NCI-H510A treated with DMSO at 0.1 percent for 48 hours (cell line): ENCODE measurements around the gene SGK1.

Source experiments
- DNase-seq: peaks from one replicate; lab custom pipeline; 2025; lab: John Stamatoyannopoulos, UW

The SGK1 gene

DNA sequence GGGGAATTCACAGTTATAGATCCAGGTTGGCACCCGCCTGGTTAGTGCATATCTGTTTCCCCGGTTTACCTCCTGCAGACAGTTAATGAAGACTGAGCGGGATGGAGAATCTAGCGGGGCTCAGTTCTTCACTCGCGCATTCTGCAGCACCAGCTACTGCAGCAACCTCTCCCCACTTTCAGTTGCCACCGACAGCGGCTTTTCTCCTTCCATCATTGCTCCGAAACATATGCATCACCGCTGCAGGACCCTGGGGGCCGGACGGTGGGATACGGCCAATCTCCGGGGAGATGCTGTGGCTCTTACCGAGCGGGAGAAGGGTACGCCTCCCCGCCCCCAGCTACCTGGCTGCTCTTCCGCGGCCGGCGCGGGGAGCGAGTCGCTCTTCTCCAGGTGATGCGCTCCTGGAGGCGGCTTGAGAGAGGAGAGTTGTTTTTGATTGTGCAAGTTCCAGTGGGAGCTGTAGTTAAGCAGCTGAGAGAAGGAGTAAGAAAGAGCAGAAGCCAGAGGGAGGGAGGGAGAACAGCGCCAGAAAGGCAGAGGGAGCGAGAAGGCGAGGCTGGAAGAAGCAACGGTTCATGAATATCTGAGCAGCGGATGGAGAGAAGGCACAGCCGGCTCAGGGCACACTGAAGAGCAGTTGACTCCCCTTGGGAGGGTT lies at the start of gene SGK1:
SGK1 (minus strand) TSS at position 642 of the 661 bp plus-strand sequence. CDS start 652 bp downstream, outside the sequence.
- no peak for DNase-seq

DNA sequence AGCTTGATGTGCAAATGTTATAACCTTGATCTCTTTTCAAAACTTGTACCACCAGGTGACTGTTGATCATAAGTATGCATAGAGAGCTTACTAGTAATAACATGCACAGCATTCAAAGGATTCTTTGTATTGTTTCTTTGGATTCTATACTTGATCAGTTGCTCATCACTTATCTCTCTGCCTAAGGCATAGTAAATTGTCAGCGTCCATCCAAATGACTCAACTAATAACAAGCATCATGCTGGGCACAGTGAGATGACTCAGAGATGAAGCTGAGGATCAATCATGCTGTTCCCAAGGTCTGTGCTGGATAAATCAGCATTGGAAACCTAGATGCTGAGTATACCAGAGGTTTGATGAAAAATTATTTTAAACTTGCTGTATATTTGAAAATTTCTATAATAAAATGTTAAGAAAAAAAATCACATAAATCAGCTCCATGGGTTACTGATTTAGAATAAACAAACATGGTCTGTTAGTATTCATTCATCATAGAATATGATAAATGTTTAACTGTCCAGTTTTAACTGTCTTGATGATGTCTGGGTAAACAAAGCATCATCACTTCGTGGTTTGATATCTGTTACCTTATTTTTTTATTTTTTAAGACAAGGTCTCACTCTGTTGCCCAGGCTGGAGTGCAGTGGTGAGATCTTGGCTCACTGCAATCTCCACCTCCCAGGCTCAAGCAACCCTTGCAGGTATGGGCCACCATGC lies 45.6 kb upstream of the SGK1 start:
- no peak for DNase-seq

DNA sequence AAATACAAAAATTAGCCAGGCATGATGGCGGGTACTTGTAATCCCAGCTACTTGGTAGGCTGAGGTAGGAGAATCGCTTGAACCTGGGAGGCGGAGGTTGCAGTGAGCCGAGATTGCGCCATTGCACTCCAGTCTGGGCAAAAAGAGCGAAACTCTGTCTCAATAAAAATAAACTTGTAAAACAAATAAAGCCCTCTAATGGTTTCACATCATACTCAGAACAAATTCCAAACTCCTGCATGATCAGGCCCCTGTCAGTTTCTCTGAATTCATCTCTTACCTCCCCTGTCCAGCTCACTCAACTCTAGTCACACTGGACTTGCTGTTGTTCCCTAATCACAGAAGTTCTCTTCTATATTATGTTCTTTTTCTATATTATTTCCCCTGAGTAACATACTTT lies 43.1 kb upstream of the SGK1 start:
- DNase-seq, result no peak

DNA sequence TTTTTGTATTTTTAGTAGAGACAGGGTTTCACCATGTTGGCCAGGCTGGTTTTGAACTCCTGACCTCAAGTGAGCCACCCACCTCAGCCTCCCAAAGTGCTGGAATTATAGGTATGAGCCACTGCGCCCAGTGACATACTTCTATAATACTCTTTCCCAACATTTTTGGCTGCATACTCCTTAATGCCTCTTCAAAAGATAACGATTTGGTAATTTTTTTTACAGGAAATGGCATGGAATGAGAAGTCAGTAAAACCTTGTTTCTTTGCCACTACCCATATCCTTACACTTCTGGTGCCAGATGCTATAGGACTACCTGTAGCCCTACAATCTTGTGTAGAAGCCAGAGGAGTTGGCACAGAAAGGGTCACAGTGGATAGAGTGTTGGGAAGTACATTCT lies 41.4 kb upstream of the SGK1 start:
- no peak for DNase-seq

DNA sequence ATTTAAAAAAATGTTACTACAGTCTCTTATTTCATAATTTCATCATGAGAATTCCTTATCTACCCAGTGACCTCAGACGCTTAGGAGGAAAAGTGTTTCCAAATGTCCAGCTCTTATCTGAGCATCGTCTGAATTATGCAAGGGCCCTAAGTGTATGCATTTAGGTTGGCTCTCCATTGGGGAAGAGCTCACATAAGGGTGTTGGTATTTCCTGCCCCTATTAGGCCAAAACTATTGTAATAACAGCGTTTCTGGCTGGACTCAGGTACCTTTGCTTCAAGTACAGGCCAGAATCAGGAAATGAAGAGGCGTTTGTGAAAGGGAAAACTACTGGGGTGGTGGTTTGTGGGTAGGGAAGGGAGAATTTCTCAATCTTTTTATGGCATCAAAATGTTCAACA lies 40.4 kb upstream of the SGK1 start:
- no peak for DNase-seq

DNA sequence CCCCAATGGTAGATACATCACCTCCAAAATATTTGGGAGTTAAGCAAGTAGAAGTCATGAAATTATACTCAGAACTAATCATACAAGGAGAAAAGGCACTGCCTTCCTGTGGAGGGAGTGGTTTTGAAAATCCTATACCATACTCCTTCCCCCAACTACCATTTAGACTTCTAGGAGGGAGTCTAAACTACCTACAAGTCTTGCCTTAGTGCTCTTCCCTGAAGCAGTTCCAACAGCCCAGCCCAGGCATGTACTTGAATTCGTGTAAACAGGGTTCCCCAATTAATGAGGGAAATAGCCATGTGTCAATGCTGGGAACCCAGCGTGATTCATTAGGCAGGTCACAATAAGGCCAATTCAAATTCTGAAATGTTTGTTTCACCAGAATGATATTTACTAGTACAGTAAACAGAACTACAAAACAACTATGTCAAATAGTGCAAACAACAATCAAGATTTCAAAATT lies 39.1 kb upstream of the SGK1 start:
- DNase-seq, result no peak

DNA sequence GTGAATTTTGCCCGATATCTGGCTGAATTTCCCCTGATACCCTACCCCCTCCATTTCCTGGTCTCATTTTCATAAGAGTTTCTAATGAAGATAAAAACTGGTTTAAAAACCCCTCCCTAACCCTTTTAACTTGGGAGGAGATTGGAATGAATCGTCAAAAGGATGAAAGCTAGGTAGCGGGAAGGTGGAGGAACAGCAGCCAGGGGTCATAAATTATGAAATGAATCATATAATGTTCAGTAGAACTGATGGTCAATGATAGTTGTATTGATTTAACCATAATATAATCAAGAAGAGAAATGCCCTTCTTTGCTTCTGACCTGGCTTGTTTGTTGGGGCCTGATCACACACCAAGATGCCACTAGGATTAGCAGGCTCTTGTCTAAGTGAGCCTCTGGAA lies 38.5 kb upstream of the SGK1 start:
- no peak for DNase-seq

DNA sequence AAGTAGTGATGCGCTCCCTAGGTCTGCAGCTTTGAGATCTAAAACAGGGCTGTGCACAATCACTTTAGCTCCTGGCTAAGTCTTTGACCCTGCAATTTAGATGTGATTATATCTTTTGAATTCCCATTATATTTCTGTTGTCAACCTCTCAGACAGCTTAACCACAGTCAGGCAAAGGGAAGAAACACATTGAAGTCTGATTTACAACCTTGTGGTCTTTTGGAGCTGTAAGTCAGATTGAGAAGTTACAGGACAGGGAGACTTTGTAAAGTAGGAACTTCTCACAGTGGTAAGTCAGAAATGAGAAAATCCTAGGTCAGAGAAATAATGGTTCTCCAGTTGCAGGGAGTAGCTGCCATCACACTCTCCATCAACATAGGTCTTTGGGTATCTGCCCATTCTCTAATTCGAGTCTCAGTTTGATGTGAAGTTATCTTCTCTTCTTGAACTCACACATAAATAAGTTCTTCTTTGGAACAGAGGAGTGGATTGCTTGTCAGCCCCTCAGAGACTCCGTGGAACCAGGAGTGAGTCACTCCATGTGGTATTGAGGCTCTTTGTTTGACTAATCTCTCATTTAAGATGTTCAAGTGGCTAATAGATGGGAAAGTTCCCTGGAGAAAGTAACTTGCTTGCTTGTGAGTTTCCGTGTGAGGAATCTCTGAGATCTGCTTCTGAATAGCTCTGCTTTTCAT lies 35.0 kb upstream of the SGK1 start:
- no peak for DNase-seq

DNA sequence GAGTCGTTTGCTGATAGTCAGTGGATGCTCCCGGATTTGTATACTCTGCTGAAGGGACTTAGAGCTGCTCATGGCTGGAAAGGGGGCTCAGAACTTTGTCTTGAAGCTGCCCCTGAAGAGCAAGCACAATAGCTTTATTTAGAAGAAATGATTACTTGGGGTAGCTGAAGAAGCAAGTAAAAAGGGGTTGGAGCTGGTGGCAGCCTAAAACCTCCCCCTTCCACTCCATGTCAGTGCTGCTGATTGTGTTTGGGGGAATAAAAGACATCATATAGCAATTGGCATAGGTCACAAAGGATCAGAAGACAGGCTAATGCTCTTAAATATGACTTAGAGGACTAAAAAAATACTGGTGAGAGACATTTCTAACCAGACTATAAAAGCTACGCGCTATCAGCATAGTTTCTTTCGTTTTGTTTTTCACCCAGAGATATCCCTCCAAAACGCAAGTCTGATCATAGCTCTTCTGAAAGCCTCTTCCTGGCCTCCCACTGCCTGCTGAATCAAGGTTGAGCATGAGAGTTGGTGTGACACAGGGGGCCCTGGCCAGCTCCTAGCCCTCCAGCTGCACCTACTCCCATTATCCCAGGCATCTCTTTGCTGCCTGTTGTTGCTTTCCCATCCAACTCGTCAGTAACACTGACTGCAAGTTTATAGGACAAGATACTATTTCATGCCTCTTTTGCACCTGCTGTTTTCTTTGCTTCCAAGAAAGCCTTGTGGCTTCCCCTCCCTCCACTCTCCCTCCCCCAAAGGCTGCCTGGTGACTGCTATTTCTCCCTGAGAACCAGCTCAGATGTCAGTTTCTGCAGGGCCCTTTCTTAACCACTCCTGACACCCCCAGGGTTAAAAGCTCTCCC lies 33.9 kb upstream of the SGK1 start:
- DNase-seq, result peak; percentile 64

DNA sequence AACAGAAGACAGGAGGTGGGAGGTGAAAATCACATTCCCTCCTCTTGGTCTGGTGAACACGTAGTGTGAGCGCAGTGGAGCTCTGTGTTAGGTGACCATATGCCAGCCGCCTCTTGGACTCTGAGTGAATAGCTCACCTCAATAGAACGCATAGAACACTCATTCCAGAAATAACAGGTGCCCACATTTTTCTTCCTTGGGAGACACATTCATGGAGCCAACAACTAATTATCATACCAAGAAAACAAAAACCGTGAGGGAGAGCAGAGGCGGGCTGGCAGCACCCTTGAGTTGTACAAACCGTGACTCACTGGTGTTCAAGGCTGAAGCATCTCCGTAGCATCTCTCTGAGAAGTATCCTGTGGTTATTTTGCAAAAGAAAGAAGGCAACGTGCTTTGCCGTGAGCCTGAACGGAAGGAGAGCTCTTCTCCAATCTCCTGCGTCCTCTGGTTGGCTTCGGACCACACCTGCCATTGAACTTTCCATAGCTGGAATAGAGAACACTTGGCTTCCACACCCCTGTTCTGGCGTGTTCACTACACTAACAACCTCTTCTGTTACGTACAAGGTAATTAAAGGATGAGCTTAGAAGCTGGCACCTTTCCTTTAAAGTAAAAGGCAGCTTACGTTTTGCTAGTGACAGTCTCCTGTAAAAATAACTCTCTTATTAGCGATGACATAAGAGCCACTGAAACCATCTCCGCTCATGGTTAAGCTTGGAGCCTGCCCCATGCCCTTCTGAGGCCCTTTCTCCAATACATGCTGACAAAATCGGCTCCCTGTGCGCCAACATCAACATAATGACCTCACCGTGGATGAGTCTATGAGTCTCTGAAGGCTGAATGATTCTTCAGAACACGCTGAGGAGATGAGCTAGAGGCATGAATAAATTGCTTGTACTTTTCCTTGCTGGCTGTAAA lies 30.2 kb upstream of the SGK1 start:
- no peak for DNase-seq

DNA sequence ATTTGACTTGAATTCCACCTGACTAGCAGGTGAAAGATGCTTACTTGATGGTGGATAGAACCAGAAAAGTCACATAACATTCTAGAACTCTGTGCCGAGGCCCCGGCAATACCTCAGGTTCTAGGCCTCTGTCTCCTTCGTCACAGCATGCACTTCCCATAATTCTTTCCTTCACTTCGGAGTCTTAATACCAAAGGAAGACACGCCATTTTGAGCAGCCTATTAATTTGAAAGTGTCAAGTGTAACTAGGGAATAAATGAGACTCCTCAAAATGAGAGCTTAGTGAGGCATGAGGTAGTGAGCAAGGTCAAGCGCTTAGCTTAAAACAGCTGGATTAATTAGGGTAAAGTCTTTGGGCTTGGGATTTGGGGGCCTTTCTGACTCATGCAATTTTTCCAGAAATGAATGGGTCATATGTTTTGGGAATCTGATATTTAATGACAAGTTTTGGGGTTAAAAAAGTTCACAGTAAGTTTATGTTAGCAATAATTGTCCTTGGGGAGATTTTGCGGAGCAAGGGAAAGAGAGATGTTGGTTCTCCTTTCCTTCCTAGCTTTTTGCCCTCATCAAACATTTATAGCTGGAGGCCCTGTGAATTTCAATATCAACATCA lies 29.1 kb upstream of the SGK1 start:
- no peak for DNase-seq

DNA sequence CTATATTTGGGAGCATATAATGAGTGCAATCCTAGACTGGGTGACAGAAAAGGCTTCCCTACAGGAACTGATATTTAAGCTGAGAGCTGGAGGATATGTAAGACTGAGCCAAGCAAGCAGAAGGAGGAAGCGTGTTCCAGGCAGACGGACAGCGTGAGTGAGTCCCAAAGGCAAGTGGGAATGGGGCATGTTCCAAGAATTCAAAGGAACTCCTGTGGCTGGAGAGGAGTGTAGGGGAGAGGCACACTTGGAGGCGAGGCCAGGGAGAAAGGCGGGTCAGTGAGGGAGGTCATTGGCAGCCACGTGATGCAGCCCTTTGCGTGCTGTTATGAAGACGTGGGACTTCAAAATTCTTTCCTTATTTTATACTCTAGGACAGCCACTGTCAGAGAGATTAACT lies 27.9 kb upstream of the SGK1 start:
- DNase-seq, result no peak

DNA sequence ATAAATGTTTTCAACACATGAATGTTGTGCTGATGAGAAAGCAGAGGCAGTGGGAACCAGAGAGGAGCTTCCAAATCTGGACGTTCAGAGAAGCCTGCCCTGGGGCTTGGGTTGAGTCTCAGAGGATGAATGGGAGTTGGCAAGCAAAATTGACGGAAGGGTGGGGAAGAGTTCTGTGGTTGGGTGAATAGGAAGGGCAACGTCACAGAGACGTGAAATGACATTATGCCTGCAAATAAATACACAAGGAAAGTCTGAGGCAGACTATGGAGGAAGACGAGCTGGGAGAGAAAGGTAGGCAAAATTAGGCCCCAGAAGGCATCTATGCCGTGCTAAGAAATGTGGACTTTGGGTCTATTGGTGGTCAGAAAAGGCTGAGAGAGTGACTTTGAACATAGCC lies 25.2 kb upstream of the SGK1 start:
- no peak for DNase-seq

DNA sequence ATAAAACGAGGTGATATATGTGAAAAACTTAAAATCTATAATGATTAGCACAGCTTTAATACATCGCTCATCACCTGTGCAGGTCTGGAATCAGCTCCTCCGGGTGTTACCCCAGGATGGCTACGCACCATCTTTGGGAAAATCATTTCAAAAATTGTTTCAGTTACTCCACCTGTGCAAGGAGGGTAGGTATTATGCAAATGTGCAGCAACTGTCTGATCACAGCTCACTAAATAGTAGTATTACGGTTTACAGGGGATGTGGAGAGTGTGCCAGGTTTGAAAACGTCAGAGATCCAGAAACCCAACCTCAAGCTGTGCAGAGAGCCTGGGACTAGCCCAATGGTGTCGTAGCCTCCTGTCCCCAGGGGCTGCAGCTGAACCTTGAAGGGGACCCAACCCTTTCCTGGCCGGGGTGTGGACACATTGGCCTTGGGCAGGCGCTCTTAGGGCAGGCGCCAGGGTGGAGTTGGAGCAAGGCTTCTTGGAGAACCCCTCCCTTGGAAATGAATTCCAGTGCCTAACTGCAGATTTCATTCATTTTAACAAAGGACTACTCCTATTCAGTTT lies 24.2 kb upstream of the SGK1 start:
- DNase-seq, result no peak

DNA sequence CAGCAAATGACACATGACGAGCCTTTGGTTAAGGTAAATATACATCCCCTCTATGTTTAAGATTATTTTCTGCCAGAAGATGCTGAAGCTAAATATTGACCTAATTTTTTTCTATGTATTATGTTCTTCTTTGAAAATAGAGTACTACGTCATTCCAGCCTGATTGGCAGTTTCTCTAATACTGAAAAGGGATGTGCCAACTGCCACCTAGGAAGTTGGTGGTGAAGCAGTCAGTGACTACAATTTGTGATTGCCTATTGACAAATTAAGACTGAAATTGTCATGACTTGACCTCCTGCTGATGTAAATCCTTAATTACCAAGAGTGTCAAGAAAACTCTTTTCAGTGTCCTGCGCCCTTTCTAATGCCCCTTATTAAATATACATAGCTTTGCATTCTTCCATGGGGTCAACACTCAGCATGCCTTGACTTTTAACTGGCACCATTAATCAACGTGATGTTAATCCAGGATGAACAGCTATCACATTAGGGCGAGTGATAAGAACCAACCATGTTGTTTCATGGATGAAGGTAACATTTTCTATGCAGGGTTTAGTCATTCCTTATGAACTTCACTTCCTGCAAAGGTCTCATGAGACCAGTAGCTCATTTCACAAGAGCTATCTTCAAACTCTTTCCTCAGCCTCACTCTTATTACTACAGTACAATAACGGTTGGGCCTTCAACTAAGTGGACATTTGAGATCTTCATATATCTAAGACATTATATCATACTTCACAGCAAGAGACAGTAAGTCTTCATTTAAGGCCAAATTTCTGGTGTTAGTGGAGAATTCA lies 22.5 kb upstream of the SGK1 start:
- DNase-seq, result no peak

DNA sequence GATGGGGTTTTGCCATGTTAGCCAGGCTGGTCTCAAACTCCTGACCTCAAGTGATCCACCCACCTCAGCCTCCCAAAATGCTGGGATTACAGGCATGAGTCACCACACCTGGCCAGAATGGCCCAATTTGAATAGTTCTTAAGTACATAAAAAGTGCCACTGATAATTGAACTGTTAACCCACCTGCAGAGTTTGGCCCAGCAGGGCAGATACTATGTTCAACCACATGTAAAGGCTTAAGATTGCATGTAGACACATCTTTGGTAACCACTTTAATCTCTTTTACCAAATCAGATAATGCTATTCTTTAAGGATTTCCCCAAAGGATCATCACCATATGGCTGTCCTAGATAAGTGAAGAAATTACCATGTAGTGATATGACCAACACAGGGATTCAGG lies 21.3 kb upstream of the SGK1 start:
- no peak for DNase-seq

DNA sequence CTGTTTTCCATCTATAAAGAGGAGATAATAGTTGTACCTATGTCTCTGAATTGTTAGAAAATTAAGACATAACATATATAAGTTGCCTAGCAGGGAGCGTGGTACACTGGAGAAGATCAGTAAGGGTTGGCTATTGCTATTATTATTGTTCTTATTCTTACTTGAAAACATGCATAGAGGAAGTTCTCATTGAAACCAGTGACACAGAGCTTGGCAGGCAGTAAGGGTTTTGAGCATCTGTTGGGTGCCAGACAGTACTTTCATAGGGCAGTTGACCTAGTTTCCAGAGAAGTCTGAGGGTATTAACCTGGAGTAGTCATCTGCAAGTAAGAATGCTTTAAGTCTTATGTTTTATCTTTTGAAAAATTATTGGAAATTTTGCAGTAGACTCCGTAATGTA lies 13.3 kb upstream of the SGK1 start:
- DNase-seq, result no peak

DNA sequence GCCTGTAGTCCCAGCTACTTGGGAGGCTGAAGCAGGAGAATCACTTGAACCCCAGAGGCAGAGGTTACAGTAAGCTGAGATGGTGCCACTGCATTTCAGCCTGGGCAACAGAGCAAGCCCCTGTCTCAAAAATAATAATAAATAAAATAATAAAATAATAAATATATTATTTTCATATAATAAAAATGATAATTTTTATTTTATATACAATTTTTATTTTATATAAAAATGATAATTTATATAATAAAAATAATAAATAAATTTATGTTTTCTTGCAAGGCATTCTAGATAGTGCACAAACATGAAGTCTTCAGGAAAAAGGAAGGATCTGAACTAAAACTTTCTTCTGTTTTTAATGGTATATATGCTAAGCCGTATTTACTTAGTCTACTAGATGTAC lies 12.6 kb upstream of the SGK1 start:
- no peak for DNase-seq

DNA sequence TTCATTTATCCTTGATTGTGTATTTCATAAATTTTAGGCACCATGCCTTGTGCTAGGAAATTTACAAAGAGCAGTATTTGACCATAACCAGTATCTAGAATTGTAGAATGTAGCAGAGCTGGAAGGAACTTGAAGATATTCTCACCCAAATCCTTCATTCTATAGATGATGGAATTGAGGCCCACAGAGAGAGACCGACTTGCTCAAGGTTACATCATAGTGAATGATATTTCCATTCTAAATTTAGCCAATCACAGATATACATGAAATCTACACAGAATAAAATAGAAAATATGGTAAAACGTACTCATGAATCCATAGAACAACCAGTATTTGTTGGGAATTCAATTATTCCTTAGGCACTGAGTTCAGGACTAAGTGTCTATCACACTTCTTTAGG lies 10.9 kb upstream of the SGK1 start:
- DNase-seq, result no peak

DNA sequence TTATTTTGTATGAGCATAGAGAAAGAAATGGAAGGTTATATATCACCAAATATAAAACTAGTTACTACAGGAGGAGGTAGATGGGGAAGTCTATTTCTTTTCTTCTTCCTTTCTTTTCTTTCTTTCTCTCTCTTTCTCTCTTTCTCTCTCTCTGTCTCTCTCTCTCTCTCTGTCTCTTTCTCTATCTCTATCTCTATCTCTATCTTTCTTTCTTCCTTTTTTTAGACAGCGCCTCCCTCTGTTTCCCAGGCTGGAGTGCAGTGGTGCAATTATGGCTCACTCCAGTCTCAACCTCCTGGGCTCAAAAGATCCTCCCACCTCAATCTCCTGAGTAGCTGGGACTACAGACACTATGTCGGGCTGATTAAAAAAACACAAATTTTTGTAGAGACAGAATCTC lies 10.2 kb upstream of the SGK1 start:
- no peak for DNase-seq
